ENCODE results near the gene C12orf43. TPM values are rescaled to one million over a fixed set of nuclear protein-coding genes. Genes with fewer than 3 reads are reported as not detected.

C12orf43 gene
- total RNA-seq, 2 donors from 2014 or later, result 8.8 to 12.1 TPM

DNA sequence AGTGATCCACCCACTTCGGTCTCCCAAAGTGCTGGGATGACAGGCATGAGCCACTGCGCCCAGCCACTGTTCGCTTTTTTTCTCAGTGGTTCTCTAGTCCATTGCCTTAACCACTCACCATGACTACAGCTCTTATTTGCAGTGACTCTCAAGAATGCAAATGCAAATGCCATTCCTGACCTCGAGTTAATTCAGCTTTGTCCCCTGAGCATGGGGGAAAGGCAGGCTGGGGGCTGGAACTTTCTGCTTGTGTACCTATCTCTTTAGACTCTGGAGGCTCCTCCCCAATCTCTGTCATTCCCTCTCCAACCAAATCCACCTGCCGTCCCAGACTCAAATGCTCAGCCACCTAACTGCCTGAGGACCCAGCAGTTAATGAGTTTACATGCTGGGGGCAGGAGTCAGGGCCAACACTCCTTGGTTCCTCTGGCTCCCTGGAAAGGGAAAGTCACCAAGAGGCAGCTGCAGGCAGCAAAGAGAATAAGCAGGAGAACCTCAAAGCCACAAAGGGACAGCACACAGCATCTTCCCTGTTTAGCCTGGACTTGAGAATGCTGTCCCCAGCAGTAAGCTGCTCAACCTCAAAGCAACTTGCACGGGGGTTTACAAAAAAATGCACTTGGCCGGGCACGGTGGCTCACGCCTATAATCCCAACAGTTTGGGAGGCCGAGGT lies 43.3 kb downstream of the C12orf43 start:
- TF ChIP-seq, protein P1, sequence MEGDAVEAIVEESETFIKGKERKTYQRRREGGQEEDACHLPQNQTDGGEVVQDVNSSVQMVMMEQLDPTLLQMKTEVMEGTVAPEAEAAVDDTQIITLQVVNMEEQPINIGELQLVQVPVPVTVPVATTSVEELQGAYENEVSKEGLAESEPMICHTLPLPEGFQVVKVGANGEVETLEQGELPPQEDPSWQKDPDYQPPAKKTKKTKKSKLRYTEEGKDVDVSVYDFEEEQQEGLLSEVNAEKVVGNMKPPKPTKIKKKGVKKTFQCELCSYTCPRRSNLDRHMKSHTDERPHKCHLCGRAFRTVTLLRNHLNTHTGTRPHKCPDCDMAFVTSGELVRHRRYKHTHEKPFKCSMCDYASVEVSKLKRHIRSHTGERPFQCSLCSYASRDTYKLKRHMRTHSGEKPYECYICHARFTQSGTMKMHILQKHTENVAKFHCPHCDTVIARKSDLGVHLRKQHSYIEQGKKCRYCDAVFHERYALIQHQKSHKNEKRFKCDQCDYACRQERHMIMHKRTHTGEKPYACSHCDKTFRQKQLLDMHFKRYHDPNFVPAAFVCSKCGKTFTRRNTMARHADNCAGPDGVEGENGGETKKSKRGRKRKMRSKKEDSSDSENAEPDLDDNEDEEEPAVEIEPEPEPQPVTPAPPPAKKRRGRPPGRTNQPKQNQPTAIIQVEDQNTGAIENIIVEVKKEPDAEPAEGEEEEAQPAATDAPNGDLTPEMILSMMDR (IDR thresholded peaks at IDR 0.05), result no peak
- H3K27me3 ChIP-seq, result no peaks in the 10 kb centered on the region
- H3K4me3 ChIP-seq, result no peak overlapping the region
- H3K27ac ChIP-seq, result no peak overlapping the region
- no peak for DNase-seq (ENCODE audit: low spot score)
- H3K4me1 ChIP-seq, result no peaks in the 10 kb centered on the region
- H3K36me3 ChIP-seq, result no peaks in the 10 kb centered on the region
- H3K9me3 ChIP-seq, result no peaks in the 10 kb centered on the region

DNA sequence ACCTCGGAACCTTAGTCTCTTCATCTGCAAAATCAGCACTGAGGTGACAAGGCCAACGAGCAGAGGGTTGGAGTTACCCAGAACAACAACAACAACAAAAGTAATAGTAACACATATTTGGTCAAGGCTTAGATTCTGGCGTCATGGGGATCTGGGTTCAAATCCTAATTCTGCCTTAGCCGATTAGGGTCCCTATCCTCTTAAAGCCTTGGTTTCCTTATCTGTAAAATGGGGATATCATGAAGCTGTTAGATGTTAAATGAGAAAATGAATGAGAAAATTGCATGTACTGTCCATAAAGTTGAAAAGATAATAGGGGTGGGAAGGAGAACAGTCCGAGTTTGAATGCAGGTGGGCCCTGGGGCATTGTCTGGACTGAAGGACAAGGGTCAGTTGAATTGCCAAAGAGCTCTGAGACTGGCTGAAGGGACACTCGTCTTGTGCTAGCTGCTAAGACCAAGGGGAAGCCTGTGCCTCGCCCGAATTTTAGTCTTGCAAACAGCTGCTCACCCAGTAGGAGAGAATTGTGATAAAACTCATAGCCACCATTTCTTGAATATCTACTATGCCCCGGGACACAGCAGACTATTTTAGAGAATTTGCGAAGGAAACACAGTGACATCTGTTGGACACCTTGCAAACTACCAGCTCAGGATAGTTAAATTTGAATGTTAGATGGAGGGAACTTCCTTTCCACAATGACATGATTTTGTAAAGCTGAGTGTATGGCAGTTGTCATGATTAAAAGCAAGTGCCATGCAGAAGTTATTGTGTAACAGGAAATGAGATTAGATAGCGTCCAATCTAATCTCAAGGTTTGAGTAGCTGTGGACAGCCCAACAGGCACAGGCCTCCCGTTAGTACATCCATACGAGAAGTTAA lies 44.7 kb downstream of the C12orf43 start:
- DNase-seq (ENCODE audit: low spot score), result no peak
- TF ChIP-seq, protein P1 (IDR thresholded peaks at IDR 0.05), result peak; percentile 58 to 78
- H3K4me3 ChIP-seq, result no peak overlapping the region

DNA sequence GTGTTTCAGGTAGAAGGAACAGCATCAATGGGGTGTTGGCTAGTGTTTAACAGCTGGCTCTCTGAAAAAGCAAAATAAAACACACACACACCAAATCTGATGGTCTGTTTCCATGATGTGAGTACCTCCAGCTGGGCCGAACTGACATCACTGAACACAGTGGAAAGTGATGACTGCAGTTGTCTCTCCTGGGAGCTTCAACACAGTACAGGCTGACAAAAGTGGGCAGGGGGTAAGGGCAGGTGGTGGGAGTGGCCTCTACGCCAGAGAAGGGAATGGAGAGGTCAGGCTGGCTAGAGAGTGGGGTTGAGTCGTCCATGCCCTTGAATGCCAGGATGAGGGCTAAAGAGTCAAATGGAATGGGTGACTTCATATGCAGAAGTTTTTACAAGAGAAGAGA lies 46.0 kb downstream of the C12orf43 start:
- H3K4me1 ChIP-seq, result no peaks in the 10 kb centered on the region
- no peak for DNase-seq (ENCODE audit: low spot score)
- H3K4me3 ChIP-seq, result no peak overlapping the region
- no peak overlapping the region for H3K27ac ChIP-seq
- no peaks in the 10 kb centered on the region for H3K36me3 ChIP-seq
- H3K27me3 ChIP-seq, result no peaks in the 10 kb centered on the region
- no peaks in the 10 kb centered on the region for H3K9me3 ChIP-seq
- TF ChIP-seq, protein P1 (IDR thresholded peaks at IDR 0.05), result no peak

More for the DNA sequence above, 44.7 kb downstream of the C12orf43 start:
- H3K27ac ChIP-seq, result no peak overlapping the region
- no peaks in the 10 kb centered on the region for H3K9me3 ChIP-seq
- H3K36me3 ChIP-seq, result no peaks in the 10 kb centered on the region
- no peaks in the 10 kb centered on the region for H3K4me1 ChIP-seq
- H3K27me3 ChIP-seq, result no peaks in the 10 kb centered on the region

DNA sequence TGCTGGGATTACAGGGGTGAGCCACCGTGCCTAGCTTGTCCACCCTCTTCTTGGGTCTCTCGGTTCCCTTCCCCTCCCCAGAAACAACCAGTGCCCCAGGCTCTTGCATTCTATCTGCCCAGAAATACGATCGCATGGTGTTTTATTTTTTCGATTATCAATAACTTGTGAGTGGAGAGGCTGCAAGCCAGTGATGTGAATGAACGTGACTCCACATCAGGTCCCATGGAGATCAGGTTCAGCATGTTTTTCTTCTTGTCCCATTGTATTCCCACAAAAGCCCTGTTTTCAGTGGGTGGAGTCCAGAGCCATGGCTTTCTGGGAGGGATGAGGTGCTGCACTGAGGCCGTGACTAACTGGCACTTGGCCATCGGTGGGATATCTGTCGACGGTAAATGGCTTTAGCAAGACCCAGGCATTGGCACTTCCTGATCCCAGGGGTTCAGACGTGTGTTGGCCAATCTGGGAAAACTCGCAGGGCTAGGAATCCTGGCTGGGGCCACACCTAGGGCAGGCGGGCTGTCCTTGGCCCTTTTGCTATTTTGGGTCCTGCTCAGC lies 50.7 kb downstream of the C12orf43 start:
- H3K4me1 ChIP-seq, result no peaks in the 10 kb centered on the region
- no peak overlapping the region for H3K4me3 ChIP-seq
- H3K27me3 ChIP-seq, result no peaks in the 10 kb centered on the region
- DNase-seq (ENCODE audit: low spot score), result no peak
- no peaks in the 10 kb centered on the region for H3K36me3 ChIP-seq
- TF ChIP-seq, protein P1 (IDR thresholded peaks at IDR 0.05), result no peak
- H3K27ac ChIP-seq, result no peak overlapping the region
- H3K9me3 ChIP-seq, result no peaks in the 10 kb centered on the region

DNA sequence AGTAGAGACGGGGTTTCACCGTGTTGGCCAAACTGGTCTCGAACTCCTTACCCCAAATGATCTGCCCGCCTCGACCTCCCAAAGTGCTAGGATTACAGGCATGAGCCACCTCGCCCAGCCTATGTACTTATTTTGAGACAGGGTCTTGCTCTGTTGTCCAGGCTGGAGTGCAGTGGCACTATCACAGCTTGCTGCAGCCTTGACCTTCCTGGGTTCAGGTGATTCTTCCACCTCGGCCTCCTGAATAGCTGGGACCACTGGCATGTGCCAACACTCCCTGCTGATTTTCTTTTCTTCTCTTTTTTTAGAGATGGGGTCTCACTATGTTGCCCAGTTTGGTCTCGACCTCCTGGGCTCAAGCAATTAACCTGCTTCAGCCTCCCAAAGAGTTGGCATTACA lies 52.0 kb downstream of the C12orf43 start:
- TF ChIP-seq, protein P1 (IDR thresholded peaks at IDR 0.05), result no peak
- Histone ChIP-seq H3K36me3 (no peaks in the 10 kb centered on the region), H3K9me3 (no peaks in the 10 kb centered on the region), H3K4me3 (no peak overlapping the region), H3K27me3 (no peaks in the 10 kb centered on the region), H3K27ac (no peak overlapping the region), H3K4me1 (no peaks in the 10 kb centered on the region)
- DNase-seq (ENCODE audit: low spot score), result no peak

Data from right atrium auricular region (tissue), 2 donors.